ENCODE results near the gene KCNJ1. TPM values are rescaled to one million over a fixed set of nuclear protein-coding genes. Genes with fewer than 3 reads are reported as not detected.

The KCNJ1 gene
- polyA plus RNA-seq, 1 donor from 2014 or later = 0.30 TPM

DNA sequence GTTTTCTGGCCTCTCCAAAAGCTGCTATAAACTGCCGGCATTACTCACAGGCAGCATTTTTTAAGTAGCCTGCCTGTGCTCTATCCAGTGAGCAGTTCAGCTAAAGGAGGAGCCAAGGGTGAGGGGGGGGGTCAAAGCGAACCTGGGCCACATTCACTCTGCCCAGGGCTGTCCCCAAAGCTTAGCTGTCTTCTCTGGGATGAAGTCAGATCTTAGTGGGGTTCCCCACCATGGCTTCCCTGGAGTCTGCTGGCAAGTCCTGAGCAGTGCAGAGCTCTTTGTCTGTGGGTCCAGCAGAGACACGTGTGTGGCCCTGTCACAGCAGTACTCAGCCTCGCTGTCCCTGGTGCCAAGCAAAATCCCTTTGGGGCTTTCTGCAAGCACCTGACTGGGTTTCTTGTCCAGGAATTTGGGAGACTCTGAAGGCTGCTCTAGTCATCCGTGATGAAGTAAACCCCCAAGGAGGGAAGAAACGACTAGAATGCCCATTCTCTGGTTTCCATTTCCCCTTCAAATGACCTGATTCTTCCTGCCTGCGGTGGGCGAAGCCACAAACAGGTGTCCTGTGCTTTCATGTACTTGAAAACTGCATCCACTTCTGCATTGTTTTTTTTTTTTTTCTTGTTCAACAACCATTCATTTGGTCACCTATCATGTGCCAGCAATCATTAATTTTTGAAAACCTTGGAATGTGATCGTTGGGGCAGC is 26.6 kb upstream of the KCNJ1 start:
- H3K27ac Mint-ChIP-seq = peak overlapping the region in 1 of 3 donors; percentile 5
- H3K4me3 Mint-ChIP-seq = peak overlapping the region in 1 of 4 donors; percentile 3
- H3K36me3 Mint-ChIP-seq = no peaks in the 10 kb centered on the region
- no peaks in the 10 kb centered on the region for H3K9me3 Mint-ChIP-seq
- H3K4me1 Mint-ChIP-seq = peaks cover 6 to 15% (median 9%) of the 10 kb centered on the region in 3 donors
- H3K27me3 Mint-ChIP-seq = peaks cover 70% of the 10 kb centered on the region

DNA sequence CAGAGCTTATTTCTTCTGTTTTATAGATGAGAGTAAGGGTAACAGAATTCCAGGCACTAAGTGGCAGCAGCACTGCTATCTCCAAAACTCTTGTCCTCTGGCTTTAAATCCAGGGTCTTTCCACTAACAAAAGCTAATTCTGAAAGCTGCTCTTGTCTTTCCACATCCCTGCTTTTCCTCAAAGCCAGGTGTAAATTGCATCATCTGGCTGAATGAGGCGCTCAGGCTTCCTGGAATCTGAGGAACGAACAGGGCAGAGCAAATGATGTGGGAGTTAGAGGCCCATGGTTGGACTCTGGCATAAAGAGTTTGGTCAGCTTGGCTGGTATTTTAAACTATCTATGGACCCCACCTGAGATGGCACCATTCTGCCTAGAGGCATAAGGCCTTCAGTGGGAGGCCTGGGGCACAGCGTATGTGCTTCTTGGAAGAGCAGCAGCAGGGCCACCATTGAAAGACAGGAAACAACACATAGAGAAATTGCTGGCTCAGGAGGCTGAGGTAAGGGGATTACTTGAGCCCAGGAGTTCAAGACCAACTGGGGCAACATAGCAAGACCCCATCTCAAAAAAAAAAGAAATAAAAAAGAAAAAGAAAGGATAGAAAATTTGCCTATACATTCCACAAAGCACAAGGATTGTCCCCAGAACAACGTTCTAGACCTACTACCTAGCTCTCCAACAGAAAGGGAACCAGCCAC is 25.9 kb upstream of the KCNJ1 start:
- no peak overlapping the region for H3K27ac Mint-ChIP-seq
- no peaks in the 10 kb centered on the region for H3K9me3 Mint-ChIP-seq
- H3K27me3 Mint-ChIP-seq = peaks cover 68% of the 10 kb centered on the region
- peaks cover 6 to 12% (median 9%) of the 10 kb centered on the region in 3 donors for H3K4me1 Mint-ChIP-seq
- no peak overlapping the region for H3K4me3 Mint-ChIP-seq
- no peaks in the 10 kb centered on the region for H3K36me3 Mint-ChIP-seq

DNA sequence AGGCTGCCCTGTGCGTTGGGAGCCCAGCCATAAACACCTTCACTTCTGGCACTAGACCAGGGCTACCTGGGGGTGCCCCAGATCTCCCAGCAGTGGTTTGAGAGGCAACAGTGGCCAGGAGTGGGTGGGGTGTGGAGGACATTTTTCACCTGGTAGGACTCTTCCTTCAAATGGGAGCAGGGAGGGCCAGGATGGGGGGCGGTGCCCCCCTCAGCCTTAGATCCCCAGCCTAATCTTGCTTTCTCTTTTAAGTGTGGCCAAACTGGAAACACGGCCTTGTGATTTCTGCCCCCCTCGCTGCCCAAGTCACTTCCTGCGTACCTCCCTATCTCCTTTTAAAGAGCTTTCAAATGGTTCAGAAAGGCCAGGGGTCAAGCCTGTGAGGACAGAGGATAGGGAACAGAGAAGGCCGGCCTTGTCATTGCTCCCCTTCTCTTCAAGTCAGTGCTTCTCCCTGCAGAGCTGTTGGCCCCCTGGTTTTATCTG is 24.9 kb upstream of the KCNJ1 start:
- H3K27me3 Mint-ChIP-seq = peaks cover 68% of the 10 kb centered on the region
- H3K4me3 Mint-ChIP-seq = peak overlapping the region in 2 of 4 donors; percentile 65 to 75
- no peak overlapping the region for H3K27ac Mint-ChIP-seq
- peaks cover 6 to 12% (median 9%) of the 10 kb centered on the region in 3 donors for H3K4me1 Mint-ChIP-seq
- no peaks in the 10 kb centered on the region for H3K36me3 Mint-ChIP-seq
- H3K9me3 Mint-ChIP-seq = no peaks in the 10 kb centered on the region

DNA sequence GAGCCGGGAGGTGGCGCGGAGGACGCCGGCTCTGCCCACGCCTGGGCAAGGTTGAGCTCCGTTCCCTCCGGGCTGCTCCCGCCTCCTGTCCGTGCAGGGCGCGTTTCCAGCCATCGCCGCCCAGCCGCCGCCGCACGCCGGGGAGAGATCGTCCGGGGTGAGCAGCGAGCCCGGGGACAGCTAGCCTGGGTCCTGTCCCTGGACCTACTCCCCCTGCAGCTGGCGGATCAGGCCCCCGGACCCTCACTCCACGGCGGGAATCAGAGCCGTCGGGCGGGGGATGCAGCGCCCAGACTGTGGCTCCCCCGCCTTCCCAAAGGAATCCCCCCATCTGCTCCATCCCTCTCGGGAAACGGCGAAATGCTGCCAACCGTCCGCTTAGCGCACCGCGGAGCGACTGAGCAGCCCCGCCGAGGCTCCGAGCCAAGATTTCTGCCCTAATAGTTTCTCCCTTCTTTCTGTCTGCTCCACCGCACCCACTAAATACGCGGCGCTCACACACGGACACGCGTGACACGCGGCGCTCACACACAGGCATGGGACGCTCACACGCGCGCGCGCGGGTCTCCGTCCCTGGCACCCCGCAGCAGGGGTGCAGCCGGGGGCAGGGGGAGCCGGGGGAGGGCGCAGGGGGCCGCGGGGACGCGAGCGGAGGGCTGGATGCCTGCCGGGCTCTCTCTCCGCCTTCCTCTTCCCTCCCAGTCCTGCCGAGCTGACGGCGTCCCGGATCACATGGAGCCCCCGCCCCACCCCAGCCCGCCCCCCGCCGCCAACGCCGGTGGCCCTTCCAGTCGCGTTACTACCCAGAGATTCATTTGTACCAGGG is 23.7 kb upstream of the KCNJ1 start, which contains the start of gene KCNJ5:
KCNJ5 (plus strand) TSS at position 814 of the 826 bp plus-strand sequence. CDS start 19,918 bp downstream, outside the sequence.
- H3K36me3 Mint-ChIP-seq = no peaks in the 10 kb centered on the region
- H3K27ac Mint-ChIP-seq = peak within 1 kb of the TSS in 1 of 3 donors; percentile 67
- no peaks in the 10 kb centered on the region for H3K9me3 Mint-ChIP-seq
- H3K27me3 Mint-ChIP-seq = peaks cover 68% of the 10 kb centered on the region
- peaks cover 5 to 12% (median 6%) of the 10 kb centered on the region in 3 donors for H3K4me1 Mint-ChIP-seq
- H3K4me3 Mint-ChIP-seq = peak within 1 kb of the TSS in 3 of 4 donors; percentile 63 to 87 (median 75)

DNA sequence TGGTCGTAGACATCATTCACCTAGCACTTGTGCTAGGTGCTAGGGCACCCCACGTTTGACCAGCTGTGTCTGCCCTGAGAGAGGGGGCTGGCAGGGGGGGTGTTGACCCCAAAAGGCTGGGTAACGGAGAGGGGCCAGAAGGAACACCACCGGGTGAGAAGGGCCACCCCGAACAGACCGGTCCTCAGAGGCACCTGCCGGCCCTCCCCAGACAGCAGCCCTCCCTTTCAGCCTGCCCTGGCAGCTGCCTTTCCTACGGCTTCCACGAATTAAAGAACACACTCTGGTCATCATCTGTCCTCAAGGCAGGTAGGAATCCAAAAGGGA is 23.1 kb upstream of the KCNJ1 start:
- H3K9me3 Mint-ChIP-seq = no peaks in the 10 kb centered on the region
- no peaks in the 10 kb centered on the region for H3K36me3 Mint-ChIP-seq
- no peak overlapping the region for H3K27ac Mint-ChIP-seq
- H3K27me3 Mint-ChIP-seq = peaks cover 66% of the 10 kb centered on the region
- H3K4me1 Mint-ChIP-seq = peaks cover 5 to 12% (median 6%) of the 10 kb centered on the region in 3 donors
- peak overlapping the region in 1 of 4 donors; percentile 47 for H3K4me3 Mint-ChIP-seq

DNA sequence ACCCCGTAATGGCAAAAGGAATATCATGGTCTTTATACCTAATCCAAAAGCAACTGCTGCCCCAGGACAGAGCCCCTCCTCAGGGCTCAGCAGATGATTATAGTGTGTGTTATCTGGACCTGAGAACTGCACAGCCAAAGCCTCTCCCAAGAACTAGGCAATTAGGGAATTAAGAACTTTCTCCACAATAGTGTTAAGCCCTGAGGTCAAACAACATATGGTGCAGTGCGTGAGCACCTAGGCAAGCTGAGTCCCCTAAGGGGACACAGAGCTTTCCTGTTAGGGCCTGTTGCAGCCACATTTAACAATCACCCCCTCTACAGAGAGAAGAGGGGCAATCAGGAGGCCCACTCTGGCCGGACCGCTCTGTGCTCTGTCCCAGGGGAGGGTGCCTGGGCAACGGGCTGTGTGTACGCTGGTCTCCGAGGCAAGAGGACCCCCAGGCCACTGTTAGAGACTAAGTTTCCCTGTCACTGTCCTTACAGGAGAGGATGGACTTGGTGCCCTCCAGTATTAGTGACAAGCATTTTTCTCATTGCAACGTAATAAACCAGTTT is 22.6 kb upstream of the KCNJ1 start:
- Mint-ChIP-seq H3K4me1 (peaks cover 6 to 14% (median 8%) of the 10 kb centered on the region in 3 donors), H3K9me3 (no peaks in the 10 kb centered on the region), H3K27me3 (peaks cover 67% of the 10 kb centered on the region), H3K27ac (no peak overlapping the region), H3K36me3 (no peaks in the 10 kb centered on the region), H3K4me3 (peak overlapping the region in 2 of 4 donors; percentile 45 to 47)

DNA sequence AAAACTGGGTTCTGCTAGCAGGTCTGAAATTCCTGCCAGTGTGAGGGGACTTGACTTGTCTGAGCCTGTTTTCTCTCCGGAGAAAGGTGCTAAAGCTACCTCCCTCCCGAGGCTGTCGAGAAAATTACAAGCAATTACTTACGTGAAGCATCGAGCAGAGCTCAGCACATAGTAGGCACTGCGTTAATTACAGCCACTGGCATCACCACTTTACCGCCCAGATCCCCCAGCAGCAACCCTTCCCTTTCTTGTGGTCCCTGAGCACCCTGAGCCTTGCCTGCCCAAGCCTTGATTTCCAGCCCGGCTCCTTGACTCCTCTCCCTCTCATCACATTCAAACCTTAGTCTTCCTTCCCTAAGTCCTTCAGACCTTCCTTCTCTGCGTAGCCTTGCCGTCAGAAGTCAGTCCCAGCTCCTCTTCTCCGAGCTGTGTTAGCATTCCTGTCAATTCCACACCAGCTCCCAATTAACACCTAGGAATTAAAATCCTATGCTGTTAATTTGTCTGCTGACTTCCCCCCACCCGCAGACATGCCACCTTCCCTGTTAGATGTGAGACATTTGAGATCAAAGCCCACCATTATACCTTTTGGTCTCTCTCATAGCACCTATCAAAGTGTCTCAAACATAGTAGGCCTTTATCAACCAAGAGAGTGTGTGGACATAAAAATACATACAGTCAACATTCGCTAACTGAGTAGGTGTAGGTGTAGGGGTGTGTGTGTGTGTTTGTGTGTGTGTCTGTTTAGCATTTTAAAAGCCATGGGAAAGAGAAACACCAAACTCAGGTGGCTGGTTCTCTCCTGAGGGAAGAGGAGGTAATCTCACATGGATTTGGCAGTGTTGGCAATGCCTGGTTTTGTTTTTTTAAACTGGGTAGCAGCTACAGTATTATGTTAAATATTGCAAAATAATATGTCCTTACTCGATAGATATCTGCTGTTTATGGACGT is 21.2 kb upstream of the KCNJ1 start:
- Mint-ChIP-seq H3K27me3 (peaks cover 65% of the 10 kb centered on the region), H3K9me3 (no peaks in the 10 kb centered on the region), H3K36me3 (no peaks in the 10 kb centered on the region), H3K4me3 (no peak overlapping the region), H3K4me1 (peaks cover 2 to 9% (median 4%) of the 10 kb centered on the region in 3 donors), H3K27ac (peak overlapping the region in 1 of 3 donors; percentile 3)

DNA sequence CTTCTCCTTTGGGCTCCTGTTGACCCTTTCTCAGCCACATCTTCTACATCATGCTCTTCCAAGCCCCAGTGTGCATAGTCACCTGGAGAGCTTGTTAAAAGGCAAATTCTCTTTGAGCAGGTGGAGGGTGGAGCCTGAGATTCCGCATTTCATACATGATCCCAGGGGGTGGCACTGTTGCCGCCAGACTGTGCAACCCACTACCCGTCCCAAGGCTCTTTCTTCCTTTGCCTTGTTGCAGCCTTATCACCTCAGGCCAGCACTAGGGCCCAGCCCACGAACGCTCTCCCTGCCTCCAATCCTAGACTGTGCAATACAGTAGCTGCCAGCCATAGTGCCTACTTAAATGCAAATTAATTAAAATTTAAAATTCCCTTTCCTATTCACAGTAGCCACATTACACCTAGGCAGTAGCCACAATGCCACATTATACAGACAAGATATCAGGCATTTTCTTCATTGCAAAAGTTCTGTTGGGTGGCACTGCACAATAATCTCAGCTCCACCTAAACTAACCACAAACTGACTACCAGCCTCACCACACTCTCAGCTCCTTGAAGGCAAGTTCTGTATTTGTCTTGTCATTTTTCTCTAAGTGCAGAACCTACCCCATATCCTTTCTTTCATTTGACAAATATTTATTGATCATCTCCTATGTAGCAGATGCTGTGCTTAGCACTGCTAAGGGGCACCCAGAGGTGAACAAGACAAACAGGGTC is 19.5 kb upstream of the KCNJ1 start:
- Mint-ChIP-seq H3K27me3 (peaks cover 66% of the 10 kb centered on the region), H3K4me1 (peaks cover 2 to 7% (median 4%) of the 10 kb centered on the region in 3 donors), H3K27ac (no peak overlapping the region), H3K4me3 (no peak overlapping the region), H3K9me3 (no peaks in the 10 kb centered on the region), H3K36me3 (no peaks in the 10 kb centered on the region)

DNA sequence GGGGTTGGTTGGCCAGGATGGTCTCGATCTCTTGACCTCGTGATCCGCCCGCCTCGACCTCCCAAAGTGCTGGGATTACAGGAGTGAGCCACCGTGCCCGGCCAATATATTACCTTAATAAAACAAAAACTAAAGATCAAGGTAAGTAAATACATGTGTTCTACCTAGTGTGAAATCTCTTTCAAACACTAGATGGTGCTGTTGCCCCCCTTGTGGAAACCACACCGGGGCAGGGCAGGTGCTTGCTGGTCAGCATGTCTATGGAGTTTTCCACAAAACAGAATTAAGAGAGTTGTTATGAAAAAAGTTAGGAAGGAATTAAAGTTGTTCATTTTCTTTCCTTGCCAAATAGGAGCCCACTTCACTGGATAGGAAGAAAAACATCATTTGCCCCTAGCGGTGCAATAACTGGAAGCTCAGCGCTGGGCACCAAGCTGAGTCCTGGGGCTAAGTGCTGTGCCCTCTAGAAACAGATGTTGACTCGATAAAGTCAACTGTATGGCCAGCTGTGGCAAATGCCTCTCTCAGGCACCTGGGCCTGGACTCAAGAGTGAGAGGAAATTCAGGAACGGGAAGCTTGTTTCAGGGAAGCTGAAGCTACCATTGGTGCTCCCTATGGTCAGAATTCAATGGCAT is 17.7 kb upstream of the KCNJ1 start:
- Mint-ChIP-seq H3K9me3 (no peaks in the 10 kb centered on the region), H3K27me3 (peaks cover 65% of the 10 kb centered on the region), H3K4me1 (peaks cover 0 to 4% (median 3%) of the 10 kb centered on the region in 3 donors), H3K27ac (peak overlapping the region in 1 of 3 donors; percentile 7), H3K36me3 (no peaks in the 10 kb centered on the region), H3K4me3 (no peak overlapping the region)

DNA sequence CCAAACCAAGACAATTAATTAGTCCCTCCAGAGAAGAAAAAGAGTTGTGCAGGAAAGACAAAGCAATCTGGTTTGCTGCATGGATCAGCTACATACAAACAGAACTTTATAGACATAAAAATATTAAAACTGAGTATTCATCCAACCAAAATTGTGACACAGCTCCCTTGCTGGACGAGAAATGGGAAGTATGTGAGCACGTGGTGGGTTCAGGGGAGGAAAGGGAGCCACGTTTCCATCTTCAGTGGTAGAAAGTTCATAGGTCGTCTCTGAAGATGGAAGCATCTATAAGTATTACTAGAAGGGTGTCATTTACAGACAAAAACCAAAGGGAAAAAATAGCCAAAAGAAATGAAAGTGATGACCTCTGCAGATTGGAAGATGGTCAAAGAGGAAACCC is 17.0 kb upstream of the KCNJ1 start:
- H3K27me3 Mint-ChIP-seq = peaks cover 62% of the 10 kb centered on the region
- H3K9me3 Mint-ChIP-seq = no peaks in the 10 kb centered on the region
- H3K36me3 Mint-ChIP-seq = no peaks in the 10 kb centered on the region
- peaks cover 0 to 4% (median 3%) of the 10 kb centered on the region in 3 donors for H3K4me1 Mint-ChIP-seq
- no peak overlapping the region for H3K27ac Mint-ChIP-seq
- H3K4me3 Mint-ChIP-seq = peak overlapping the region in 1 of 4 donors; percentile 63

DNA sequence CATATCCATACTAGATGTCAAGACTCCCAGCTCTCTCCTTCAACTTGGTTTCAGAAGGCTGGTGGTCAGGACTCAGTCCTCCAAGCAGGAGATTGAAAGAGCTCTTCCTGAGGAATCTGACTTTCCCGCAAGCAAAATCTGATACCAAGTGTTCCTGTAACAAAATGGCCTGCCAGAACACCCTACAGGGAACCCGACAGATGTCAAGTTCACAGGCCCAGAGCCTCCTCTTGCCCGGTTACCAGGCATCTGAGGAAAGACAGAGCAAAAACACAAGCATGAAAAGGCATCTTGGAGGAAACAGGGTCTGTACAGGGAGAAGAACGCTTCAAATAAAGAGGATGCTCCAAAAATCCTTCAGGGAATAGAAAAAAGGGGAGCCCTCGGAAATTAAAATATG is 15.4 kb upstream of the KCNJ1 start:
- no peak overlapping the region for H3K27ac Mint-ChIP-seq
- no peaks in the 10 kb centered on the region for H3K36me3 Mint-ChIP-seq
- peaks cover 0 to 4% (median 3%) of the 10 kb centered on the region in 3 donors for H3K4me1 Mint-ChIP-seq
- no peaks in the 10 kb centered on the region for H3K9me3 Mint-ChIP-seq
- no peak overlapping the region for H3K4me3 Mint-ChIP-seq
- H3K27me3 Mint-ChIP-seq = peaks cover 60% of the 10 kb centered on the region

DNA sequence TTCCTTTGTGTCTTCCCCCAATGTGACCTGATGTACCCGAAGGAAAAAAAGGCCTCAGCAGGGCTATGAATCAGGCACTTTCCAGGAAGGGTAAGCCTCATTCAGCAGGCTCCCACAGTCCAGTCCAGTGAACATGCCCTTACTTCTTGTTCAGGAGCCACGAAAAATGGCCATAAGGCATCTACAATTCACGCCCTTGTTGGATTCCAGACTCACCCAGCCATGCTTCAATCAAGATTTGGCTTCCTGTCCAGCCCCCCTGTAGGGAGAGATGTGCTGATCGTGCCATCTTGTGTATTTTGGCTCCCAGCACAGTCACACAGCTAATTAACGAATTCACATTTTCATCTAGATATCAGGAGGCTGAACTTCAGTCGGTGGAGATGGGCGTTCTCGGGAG is 14.1 kb upstream of the KCNJ1 start:
- Mint-ChIP-seq H3K4me1 (peaks cover 0 to 4% (median 3%) of the 10 kb centered on the region in 3 donors), H3K36me3 (no peaks in the 10 kb centered on the region), H3K27ac (no peak overlapping the region), H3K27me3 (peaks cover 53% of the 10 kb centered on the region), H3K9me3 (no peaks in the 10 kb centered on the region), H3K4me3 (no peak overlapping the region)

DNA sequence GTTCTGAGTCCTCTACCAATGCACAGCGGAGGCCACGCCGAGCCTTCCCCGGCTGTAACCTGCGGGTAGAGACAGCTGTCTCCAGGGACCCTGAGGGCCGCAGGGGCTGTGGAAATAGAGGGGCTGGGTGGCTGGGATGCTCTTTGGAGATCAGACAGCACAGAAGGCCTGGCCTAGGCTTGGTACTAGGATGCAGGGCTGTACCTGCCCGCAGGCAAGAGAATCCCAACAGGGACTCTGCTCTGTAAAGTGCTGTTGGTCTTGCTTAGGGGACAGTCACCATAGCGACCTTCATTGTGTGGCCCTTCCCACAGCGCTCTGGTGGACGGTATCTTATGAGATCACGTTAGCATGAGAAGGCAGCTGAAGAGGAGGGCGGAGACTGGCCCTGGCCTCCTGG is 12.7 kb upstream of the KCNJ1 start:
- Mint-ChIP-seq H3K4me1 (peaks cover 0 to 3% (median 2%) of the 10 kb centered on the region in 3 donors), H3K9me3 (no peaks in the 10 kb centered on the region), H3K36me3 (no peaks in the 10 kb centered on the region), H3K4me3 (no peak overlapping the region), H3K27me3 (peaks cover 48% of the 10 kb centered on the region), H3K27ac (no peak overlapping the region)
